SH-SY5Y (cell line): ENCODE measurements around the gene MTUS2.

Experiments
- GATA2 ChIP-seq: IDR thresholded peaks from 2 replicates; pipeline ENCODE4 v1.6.1; 2011; ENCODE audit warnings: mild to moderate bottlenecking, low read depth, low read length
- GATA3 ChIP-seq: IDR thresholded peaks from 2 replicates; pipeline ENCODE4 v1.6.1; 2011; ENCODE audit warnings: low read depth, mild to moderate bottlenecking, low read length, moderate library complexity

MTUS2 gene

GRCh38 chr13:29454931-29455481 lies 634.9 kb downstream of the MTUS2 start:
- TF ChIP-seq GATA3 (no peak), GATA2 (no peak)

GRCh38 chr13:29456419-29456818 lies 636.3 kb downstream of the MTUS2 start:
- TF ChIP-seq GATA2 (no peak), GATA3 (no peak)

- TF ChIP-seq GATA3 (no peak), GATA2 (no peak)
Measured at GRCh38 chr13:29457299-29457698, 637.2 kb downstream of the MTUS2 start.

GRCh38 chr13:29458419-29458818 lies 638.3 kb downstream of the MTUS2 start:
- no peak for TF ChIP-seq GATA3
- no peak for TF ChIP-seq GATA2

GRCh38 chr13:29459813-29460355 lies 639.7 kb downstream of the MTUS2 start:
- TF ChIP-seq GATA3 (no peak), GATA2 (no peak)

GRCh38 chr13:29464105-29464679 lies 644.1 kb downstream of the MTUS2 start:
- TF ChIP-seq GATA3 (no peak), GATA2 (no peak)

GRCh38 chr13:29465741-29466293 lies 645.7 kb downstream of the MTUS2 start:
- TF ChIP-seq GATA2 (peak; percentile 84), GATA3 (no peak)

- TF ChIP-seq GATA2: no peak
- no peak for TF ChIP-seq GATA3
Measured at GRCh38 chr13:29471551-29471950, 651.4 kb downstream of the MTUS2 start.

- no peak for TF ChIP-seq GATA2
- no peak for TF ChIP-seq GATA3
Measured at GRCh38 chr13:29472332-29472961, 652.3 kb downstream of the MTUS2 start.

- TF ChIP-seq GATA2 (no peak), GATA3 (no peak)
Measured at GRCh38 chr13:29473166-29473565, 653.0 kb downstream of the MTUS2 start.

GRCh38 chr13:29474991-29475390 lies 654.9 kb downstream of the MTUS2 start:
- TF ChIP-seq GATA2 (no peak), GATA3 (no peak)

- TF ChIP-seq GATA3 (no peak), GATA2 (no peak)
Measured at GRCh38 chr13:29476046-29476445, 655.9 kb downstream of the MTUS2 start.

- no peak for TF ChIP-seq GATA2
Measured at GRCh38 chr13:29479716-29480492, 659.8 kb downstream of the MTUS2 start.

- TF ChIP-seq GATA3 (no peak), GATA2 (no peak)
Measured at GRCh38 chr13:29480893-29481525, 660.9 kb downstream of the MTUS2 start.

- TF ChIP-seq GATA2 (no peak), GATA3 (no peak)
Measured at GRCh38 chr13:29481603-29482002, 661.5 kb downstream of the MTUS2 start.
